HG03342 (cell line): ENCODE data around the gene SLC15A4.
"Not testable (repeated sequence)": the region's sequence is repeated elsewhere in the genome, so short reads cannot be mapped to it uniquely, and the experiment has no call there.

ENCODE experiments used
- ATAC-seq: cut with Tn5 transposase; IDR thresholded peaks from one replicate; pipeline ENCODE4 v1.9.1; 2021; ENCODE audit warnings: mild to moderate bottlenecking, moderate library complexity; ENCODE audit not compliant: unreplicated experiment

SLC15A4 gene

GRCh38 chr12:128823916-128824839, at the start of gene SLC15A4:
Gene SLC15A4, minus strand, starts transcription at chr12:128823958. Its CDS starts 15 bp downstream, at chr12:128823943.
- peak; percentile 83 for ATAC-seq

- no peak for ATAC-seq
These were observed 48.5 kb upstream of the SLC15A4 start for GRCh38 chr12:128872303-128872702.

- no peak for ATAC-seq
These were observed 47.7 kb upstream of the SLC15A4 start for GRCh38 chr12:128871516-128871892.

GRCh38 chr12:128867466-128867865, 43.7 kb upstream of the SLC15A4 start:
- no peak for ATAC-seq

- ATAC-seq: no peak
These were observed 40.9 kb upstream of the SLC15A4 start for GRCh38 chr12:128864516-128865186.

- ATAC-seq: no peak
These were observed 40.2 kb upstream of the SLC15A4 start for GRCh38 chr12:128863957-128864356.

- no peak for ATAC-seq
These were observed 37.7 kb upstream of the SLC15A4 start for GRCh38 chr12:128861226-128862016.

- ATAC-seq: no peak
These were observed 35.6 kb upstream of the SLC15A4 start for GRCh38 chr12:128859311-128859710.

- ATAC-seq: peak; percentile 42
These were observed 33.5 kb upstream of the SLC15A4 start for GRCh38 chr12:128857133-128857763.

GRCh38 chr12:128856791-128857078, 33.0 kb upstream of the SLC15A4 start:
- no peak for ATAC-seq

GRCh38 chr12:128856035-128856790, 32.5 kb upstream of the SLC15A4 start:
- no peak for ATAC-seq

- no peak for ATAC-seq
These were observed 29.9 kb upstream of the SLC15A4 start for GRCh38 chr12:128853600-128854197.

GRCh38 chr12:128852885-128853599, 29.3 kb upstream of the SLC15A4 start, which contains the start of gene GLT1D1:
Gene GLT1D1, plus strand, starts transcription at chr12:128853478. Its CDS starts 104 bp downstream, at chr12:128853582.
- no peak for ATAC-seq

GRCh38 chr12:128852026-128852698, 28.4 kb upstream of the SLC15A4 start:
- ATAC-seq: no peak

- not testable (repeated sequence) for ATAC-seq
These were observed 27.7 kb upstream of the SLC15A4 start for GRCh38 chr12:128851429-128851828.

- ATAC-seq: no peak
These were observed 26.6 kb upstream of the SLC15A4 start for GRCh38 chr12:128850400-128850799.

GRCh38 chr12:128849806-128850205, 26.0 kb upstream of the SLC15A4 start:
- not testable (repeated sequence) for ATAC-seq

- no peak for ATAC-seq
These were observed 24.6 kb upstream of the SLC15A4 start for GRCh38 chr12:128848371-128848770.
